Limb (tissue), 2 donors: ENCODE measurements around the gene DBT.

ENCODE experiments used
- DNase-seq, 2 donors: peaks; one replicate each; pipeline ENCODE4 v3.0.0-alpha.2; 2016; ENCODE audit errors: extremely low spot score in 2 of 2

DBT gene

GRCh38 chr1:100198596-100198995 lies 51.0 kb downstream of the DBT start:
- DNase-seq = no peak

GRCh38 chr1:100188617-100189016 lies 61.0 kb downstream of the DBT start:
- peak; percentile 31 to 61 for DNase-seq

- DNase-seq = no peak
Measured at GRCh38 chr1:100187912-100188311, 61.7 kb downstream of the DBT start.

- DNase-seq = no peak
Measured at GRCh38 chr1:100184536-100184935, 65.1 kb downstream of the DBT start.

- no peak for DNase-seq
Measured at GRCh38 chr1:100183370-100183769, 66.3 kb downstream of the DBT start.

- no peak for DNase-seq
Measured at GRCh38 chr1:100178091-100178490, 71.5 kb downstream of the DBT start, which contains the start of gene LRRC39. LRRC39 (minus strand) TSS chr1:100178256; CDS start chr1:100168516, 9,740 bp downstream.

GRCh38 chr1:100177295-100178041 lies 72.2 kb downstream of the DBT start:
- no peak for DNase-seq

GRCh38 chr1:100168051-100168450 lies 81.6 kb downstream of the DBT start:
- no peak for DNase-seq

- no peak for DNase-seq
Measured at GRCh38 chr1:100164702-100165101, 84.9 kb downstream of the DBT start.

- DNase-seq = peak in 1 of 2 donors; percentile 15
Measured at GRCh38 chr1:100164216-100164615, 85.4 kb downstream of the DBT start.

GRCh38 chr1:100162881-100163280 lies 86.8 kb downstream of the DBT start:
- DNase-seq = no peak

GRCh38 chr1:100152271-100152670 lies 97.4 kb downstream of the DBT start:
- DNase-seq = no peak

- no peak for DNase-seq
Measured at GRCh38 chr1:100151679-100152078, 98.0 kb downstream of the DBT start.

- DNase-seq = no peak
Measured at GRCh38 chr1:100147875-100148274, 101.8 kb downstream of the DBT start.

GRCh38 chr1:100146958-100147357 lies 102.7 kb downstream of the DBT start:
- DNase-seq = no peak

- no peak for DNase-seq
Measured at GRCh38 chr1:100145116-100145515, 104.5 kb downstream of the DBT start.

GRCh38 chr1:100142343-100142742 lies 107.3 kb downstream of the DBT start:
- DNase-seq = no peak

- no peak for DNase-seq
Measured at GRCh38 chr1:100141192-100141591, 108.4 kb downstream of the DBT start.

GRCh38 chr1:100137602-100138001 lies 112.0 kb downstream of the DBT start:
- no peak for DNase-seq
